BJ (cell line): Measurements from ENCODE around the gene UGT1A3. TPM values are rescaled to one million over a fixed set of nuclear protein-coding genes. Genes with fewer than 3 reads are reported as not detected.

Experiments
- CTCF ChIA-PET: fragments of 350-600 bp; formaldehyde crosslinking; extraction: SDS; loops from one replicate; lab custom pipeline; 2021; ENCODE audit warnings: antibody characterized with exemption, inconsistent platforms; lab: Yijun Ruan, JAX
- POLR2A ChIA-PET: fragments of 300-600 bp; sonication (Branson Sonifier 250); formaldehyde crosslinking; extraction: SDS; loops from one replicate; lab custom pipeline; 2021; ENCODE audit warnings: antibody characterized with exemption; lab: Charles Lee
- DNase-seq: peaks from one replicate; pipeline ENCODE4 v3.0.0-alpha.2; 2011; ENCODE audit warnings: low read depth
- H3K27me3 ChIP-seq: 2 replicates; pipeline ENCODE4 v1.6.0; 2011; ENCODE audit warnings: low read length; ENCODE audit not compliant: control insufficient read depth, insufficient read depth
- H3K36me3 ChIP-seq: 2 replicates; pipeline ENCODE4 v1.5.1; 2011; ENCODE audit warnings: low read length; ENCODE audit not compliant: control insufficient read depth, insufficient read depth
- H3K4me3 ChIP-seq: 2 replicates; pipeline ENCODE4 v1.5.1; 2011; ENCODE audit warnings: low read depth, mild to moderate bottlenecking, control low read depth, low read length
- CTCF ChIP-seq: IDR thresholded peaks from 2 replicates; pipeline ENCODE4 v1.5.1; 2011; ENCODE audit warnings: low read depth, mild to moderate bottlenecking, control low read depth, inconsistent platforms, low read length, moderate library complexity; ENCODE audit not compliant: insufficient read depth
- polyA plus RNA-seq: library from polyadenylated mRNA; depleted of rRNA; stranded (reverse); fragments of >200 nt; gene quantifications from 2 replicates; pipeline ENCODE4 v1.2.3, GENCODE V29; 2011

The UGT1A3 gene
- polyA plus RNA-seq, 1 experiment = not detected

DNA sequence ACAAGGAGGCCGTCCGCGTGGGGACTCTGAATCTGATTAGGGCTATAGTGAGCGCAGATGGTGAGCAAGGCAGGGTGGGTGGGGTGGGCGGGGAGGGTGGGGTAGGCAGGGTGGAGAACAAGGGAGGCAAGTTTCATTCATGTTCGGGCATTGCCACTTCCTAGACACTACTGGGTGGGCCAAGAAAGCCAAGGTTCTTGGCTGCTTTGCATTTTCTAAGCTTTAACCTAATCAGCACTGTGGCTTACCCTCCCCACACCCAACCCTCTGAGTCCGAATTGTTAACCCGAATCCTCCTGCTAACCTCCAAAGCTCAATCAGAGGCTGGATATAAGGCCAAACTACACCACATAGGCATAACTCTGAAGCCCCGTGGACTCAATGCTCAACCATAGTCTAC, 67.4 kb downstream of the UGT1A3 start:
- no peak for DNase-seq
- ChIA-PET CTCF (no interaction called here), POLR2A (no interaction called here)
- TF ChIP-seq CTCF = no peak
- H3K36me3 ChIP-seq = no peaks in the 10 kb centered on the region
- H3K27me3 ChIP-seq = no peaks in the 10 kb centered on the region
- no peak overlapping the region for H3K4me3 ChIP-seq

- ChIA-PET POLR2A (no interaction called here), CTCF (no interaction called here)
- no peak for DNase-seq
- no peak for TF ChIP-seq CTCF
- H3K36me3 ChIP-seq = no peaks in the 10 kb centered on the region
- H3K4me3 ChIP-seq = no peak overlapping the region
- no peaks in the 10 kb centered on the region for H3K27me3 ChIP-seq
Measured at GRCh38 chr2:233798335-233799086, 69.7 kb downstream of the UGT1A3 start.

GRCh38 chr2:233799087-233799665, 70.3 kb downstream of the UGT1A3 start:
- no peak for DNase-seq
- ChIA-PET CTCF (interaction anchor here (1.1 kb wide), 1 partner anchor 13 kb away, joined by 4 read pairs; no protein-coding TSS in a partner anchor), POLR2A (no interaction called here)
- no peaks in the 10 kb centered on the region for H3K27me3 ChIP-seq
- TF ChIP-seq CTCF = no peak
- no peaks in the 10 kb centered on the region for H3K36me3 ChIP-seq
- H3K4me3 ChIP-seq = no peak overlapping the region

DNA sequence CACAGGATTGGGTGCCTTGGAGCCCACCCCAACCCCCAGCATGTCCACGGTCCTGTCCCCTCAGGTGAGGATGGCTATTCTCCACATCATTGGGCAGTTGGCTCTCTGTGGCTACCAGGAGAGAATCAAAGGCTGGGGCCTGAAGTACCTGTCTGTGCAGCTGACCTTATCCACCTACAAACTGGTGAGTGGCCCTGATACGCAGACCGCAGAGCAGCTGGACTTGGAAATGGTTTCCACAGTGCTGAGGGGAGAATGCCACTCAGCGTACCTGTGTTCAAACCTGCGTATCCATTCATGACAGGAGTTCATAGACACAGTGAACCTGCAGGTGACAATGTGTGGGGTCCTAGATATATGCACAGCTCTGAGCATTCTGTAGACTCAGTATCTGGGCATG, 70.9 kb downstream of the UGT1A3 start:
- H3K36me3 ChIP-seq = no peaks in the 10 kb centered on the region
- no peak for DNase-seq
- ChIA-PET POLR2A (no interaction called here), CTCF (interaction anchor here (1.1 kb wide), 1 partner anchor 13 kb away, joined by 4 read pairs; no protein-coding TSS in a partner anchor)
- H3K4me3 ChIP-seq = no peak overlapping the region
- no peaks in the 10 kb centered on the region for H3K27me3 ChIP-seq
- TF ChIP-seq CTCF = no peak

GRCh38 chr2:233800208-233800607, 71.4 kb downstream of the UGT1A3 start:
- no peak for DNase-seq
- H3K36me3 ChIP-seq = no peaks in the 10 kb centered on the region
- ChIA-PET CTCF (no interaction called here), POLR2A (no interaction called here)
- no peaks in the 10 kb centered on the region for H3K27me3 ChIP-seq
- TF ChIP-seq CTCF = no peak
- no peak overlapping the region for H3K4me3 ChIP-seq
